Measurements from ENCODE around the gene RABEP1. TPM values are rescaled to one million over a fixed set of nuclear protein-coding genes. Genes with fewer than 3 reads are reported as not detected.
"Not testable (repeated sequence)": the region's sequence is repeated elsewhere in the genome, so short reads cannot be mapped to it uniquely, and the experiment has no call there.

Gene RABEP1
- total RNA-seq, 2 experiments from 2014 or later = 60.7 to 60.8 TPM

- H3K27me3 Mint-ChIP-seq = no peaks in the 10 kb centered on the region
- DNase-seq = no peak
- H3K9me3 Mint-ChIP-seq = no peaks in the 10 kb centered on the region
- H3K36me3 Mint-ChIP-seq = peaks cover 55% of the 10 kb centered on the region
- no peak overlapping the region for H3K4me3 Mint-ChIP-seq
- ChIA-PET CTCF (interaction anchor here (0.8 to 2.9 kb wide), 2 partner anchors 9 to 11 kb away, joined by 3 to 14 read pairs; partner anchors contain the start of gene C1QBP), POLR2A (no interaction called here)
- peak overlapping the region; percentile 56 for H3K27ac Mint-ChIP-seq
- intact Hi-C loops (cut with micrococcal nuclease) = no loop called here
- H3K4me1 Mint-ChIP-seq (ENCODE audit: low read depth) = peaks cover 8% of the 10 kb centered on the region
Measured at GRCh38 chr17:5430413-5430999, 148.4 kb downstream of the RABEP1 start.

- CTCF ChIA-PET = interaction anchor here (2.9 kb wide), 1 partner anchor 8 kb away, joined by 14 read pairs; the partner anchor contains the start of gene C1QBP
- H3K9me3 Mint-ChIP-seq; H3K27me3 Mint-ChIP-seq; DNase-seq; POLR2A ChIA-PET; intact Hi-C loops (cut with micrococcal nuclease); H3K4me3 Mint-ChIP-seq: not testable (repeated sequence)
- H3K4me1 Mint-ChIP-seq (ENCODE audit: low read depth) = peaks cover 12% of the 10 kb centered on the region
- peak overlapping the region; percentile 3 for H3K27ac Mint-ChIP-seq
- H3K36me3 Mint-ChIP-seq = peaks cover 51% of the 10 kb centered on the region
Measured at GRCh38 chr17:5431234-5431633, 149.2 kb downstream of the RABEP1 start.

GRCh38 chr17:5431949-5432556, 150.0 kb downstream of the RABEP1 start:
- Mint-ChIP-seq H3K4me3 (no peak overlapping the region), H3K4me1 (ENCODE audit: low read depth) (peaks cover 20% of the 10 kb centered on the region), H3K27me3 (no peaks in the 10 kb centered on the region), H3K9me3 (no peaks in the 10 kb centered on the region), H3K27ac (peak overlapping the region; percentile 59), H3K36me3 (peaks cover 59% of the 10 kb centered on the region)
- POLR2A ChIA-PET = interaction anchor here (1.3 to 1.5 kb wide), 2 partner anchors 11 to 21 kb away, joined by 3 to 5 read pairs; no protein-coding TSS in a partner anchor
- no peak for DNase-seq
- CTCF ChIA-PET = no interaction called here
- intact Hi-C loops (cut with micrococcal nuclease) = no loop called here

- POLR2A ChIA-PET = no interaction called here
- CTCF ChIA-PET = no interaction called here
- no peaks in the 10 kb centered on the region for H3K27me3 Mint-ChIP-seq
- H3K27ac Mint-ChIP-seq = peak overlapping the region; percentile 69
- intact Hi-C loops (cut with micrococcal nuclease) = loop anchor here (5.0 kb wide), 2 partner anchors 52 to 238 kb away; partner anchors contain the start of genes DERL2 and MIS12
- no peak overlapping the region for H3K4me3 Mint-ChIP-seq
- peaks cover 62% of the 10 kb centered on the region for H3K36me3 Mint-ChIP-seq
- DNase-seq = no peak
- peaks cover 41% of the 10 kb centered on the region for H3K4me1 Mint-ChIP-seq (ENCODE audit: low read depth)
- H3K9me3 Mint-ChIP-seq = no peaks in the 10 kb centered on the region
Measured at GRCh38 chr17:5434984-5435383, 152.9 kb downstream of the RABEP1 start.

Other genes with a start within 250 kb of the RABEP1 start
- under 1 TPM; 0.31 to 0.36 TPM for gene SLC52A1, start 246.9 kb upstream of the RABEP1 start, total RNA-seq
- 1 to 10 TPM; 1.8 to 1.9 TPM for gene ZFP3, start 203.8 kb upstream of the RABEP1 start, total RNA-seq
- gene ZNF232, start 170.4 kb upstream of the RABEP1 start, total RNA-seq = 10 to 100 TPM; 13.6 to 14.2 TPM
- under 1 TPM; 0.05 TPM for gene USP6, start 166.3 kb upstream of the RABEP1 start, total RNA-seq
- gene ZNF594, start 90.4 kb upstream of the RABEP1 start, total RNA-seq = 1 to 10 TPM; 5.3 to 6.2 TPM
- not detected for gene SCIMP, start 47.4 kb upstream of the RABEP1 start, total RNA-seq
- gene NUP88, start 137.4 kb downstream of the RABEP1 start, total RNA-seq = 100 to 1,000 TPM; 110 to 113 TPM
- gene RPAIN, start 137.9 kb downstream of the RABEP1 start, total RNA-seq = 10 to 100 TPM; 51.7 to 53.4 TPM
- 100 to 1,000 TPM; 342 TPM for gene C1QBP, start 156.9 kb downstream of the RABEP1 start, total RNA-seq
- 10 to 100 TPM; 21.8 to 21.9 TPM for gene DHX33, start 186.7 kb downstream of the RABEP1 start, total RNA-seq
- gene DERL2, start 203.9 kb downstream of the RABEP1 start, total RNA-seq = 10 to 100 TPM; 54.8 to 57.8 TPM
- gene MIS12, start 204.3 kb downstream of the RABEP1 start, total RNA-seq = 10 to 100 TPM; 30.4 to 32.0 TPM